NOMO-1 treated with dmso at 0.1 percent for 144 hours (cell line): Measurements from ENCODE around the gene RBM5.
"Not testable (repeated sequence)": the region's sequence is repeated elsewhere in the genome, so short reads cannot be mapped to it uniquely, and the experiment has no call there.

Source experiments
- DNase-seq: peaks from one replicate; lab custom pipeline; 2025; ENCODE audit not compliant: unreplicated experiment; lab: John Stamatoyannopoulos, UW

Gene RBM5

DNA sequence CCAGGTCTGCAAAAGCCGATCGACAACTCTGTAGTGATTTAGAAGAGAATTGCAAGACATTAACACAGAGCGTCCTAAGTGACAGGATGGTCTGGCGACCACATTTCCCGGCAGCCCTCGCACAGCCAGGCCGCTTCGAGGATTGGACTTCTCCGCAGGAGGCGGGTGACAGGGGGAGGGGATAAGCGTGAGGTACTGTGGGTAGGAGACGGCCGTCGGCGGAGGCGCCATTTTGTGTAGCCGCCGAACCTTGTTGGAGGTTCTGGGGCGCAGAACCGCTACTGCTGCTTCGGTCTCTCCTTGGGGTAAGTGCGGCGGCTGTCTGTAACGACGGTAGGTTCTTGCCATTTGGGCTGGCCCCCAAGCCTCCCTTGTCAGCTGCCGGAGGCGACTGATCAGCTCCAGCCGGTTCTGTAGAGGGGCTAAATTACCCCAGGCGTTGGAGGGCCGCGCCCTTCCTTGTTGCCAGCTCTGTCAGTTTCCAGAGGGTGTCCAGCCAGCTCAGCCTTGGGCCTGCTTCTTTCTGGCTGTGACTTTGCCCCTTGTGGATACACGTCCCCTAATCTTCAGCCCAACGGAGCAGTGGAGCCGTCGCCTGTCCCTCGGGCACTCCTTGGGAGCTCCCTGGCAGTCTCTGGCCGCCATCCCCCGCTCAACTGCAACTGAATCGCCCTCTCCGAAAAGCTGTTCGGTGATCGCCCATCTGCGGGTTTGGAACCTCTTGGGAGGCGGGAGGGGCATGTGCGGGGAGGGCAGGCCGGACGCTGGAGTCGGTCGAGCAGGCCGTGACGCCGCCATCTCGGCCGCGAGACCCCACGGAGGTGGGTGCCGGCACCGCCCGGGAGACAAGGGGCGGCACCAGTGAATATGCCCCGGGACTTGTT lies at the start of gene RBM5:
RBM5 (plus strand) TSS at position 195 of the 884 bp plus-strand sequence. CDS start 1,516 bp downstream, outside the sequence.
- peak; percentile 91 for DNase-seq

DNA sequence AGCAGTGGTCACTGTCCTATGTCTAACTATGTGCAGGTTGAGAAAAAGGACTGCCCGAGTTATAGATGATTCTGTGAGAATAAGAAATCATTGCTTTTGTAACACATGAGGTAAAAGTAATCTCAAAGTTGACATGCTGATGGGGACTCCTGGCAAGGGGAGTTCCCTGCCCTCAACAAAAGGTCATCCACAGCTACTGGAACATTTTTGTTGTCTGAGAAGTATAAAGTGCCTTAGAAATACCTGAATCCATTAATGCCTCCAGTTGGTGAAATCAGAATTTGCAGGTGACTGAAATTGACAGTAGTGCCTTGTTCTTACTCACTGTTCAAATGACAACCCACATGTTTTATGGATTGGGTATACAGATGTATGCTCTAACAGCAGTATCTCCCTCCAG lies 43.7 kb upstream of the RBM5 start:
- DNase-seq: no peak

DNA sequence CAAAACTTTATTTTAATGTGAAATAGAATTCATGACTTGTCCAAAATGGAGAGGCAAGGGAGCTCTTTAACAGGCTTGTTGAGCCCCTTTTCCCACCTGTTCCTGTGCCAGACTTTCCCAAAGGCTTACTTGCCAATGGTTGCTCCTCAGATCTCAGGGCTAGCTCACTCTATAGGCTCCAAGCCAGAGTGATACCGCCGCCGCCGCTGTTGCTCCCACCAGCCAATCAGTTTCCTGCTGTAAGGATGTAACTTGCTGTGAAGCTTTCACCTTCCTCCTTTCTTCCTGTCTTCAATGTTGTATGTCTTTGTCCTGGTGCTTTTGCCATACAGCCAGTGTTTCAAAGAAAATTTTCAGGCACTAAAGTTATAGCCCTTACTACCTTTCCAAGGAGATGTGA lies 41.3 kb upstream of the RBM5 start:
- no peak for DNase-seq

DNA sequence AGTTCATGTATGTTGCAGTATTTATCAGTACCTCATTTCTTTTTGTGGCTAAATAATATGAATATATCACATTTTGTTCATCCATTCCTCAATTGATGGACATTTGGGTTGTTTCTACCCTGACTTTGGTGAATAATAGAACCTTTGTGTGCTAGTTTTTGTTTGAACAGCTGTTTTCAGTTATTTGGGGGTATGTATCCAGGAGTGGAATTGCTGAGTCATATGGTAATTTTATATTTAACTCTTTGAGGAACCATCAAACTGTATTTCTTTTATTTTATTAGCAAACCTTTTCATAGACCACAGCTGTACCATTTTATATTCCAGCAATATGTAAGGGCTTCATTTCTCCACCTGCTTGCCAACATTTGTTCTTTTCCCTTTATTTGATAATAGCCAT lies 38.4 kb upstream of the RBM5 start:
- DNase-seq: no peak

DNA sequence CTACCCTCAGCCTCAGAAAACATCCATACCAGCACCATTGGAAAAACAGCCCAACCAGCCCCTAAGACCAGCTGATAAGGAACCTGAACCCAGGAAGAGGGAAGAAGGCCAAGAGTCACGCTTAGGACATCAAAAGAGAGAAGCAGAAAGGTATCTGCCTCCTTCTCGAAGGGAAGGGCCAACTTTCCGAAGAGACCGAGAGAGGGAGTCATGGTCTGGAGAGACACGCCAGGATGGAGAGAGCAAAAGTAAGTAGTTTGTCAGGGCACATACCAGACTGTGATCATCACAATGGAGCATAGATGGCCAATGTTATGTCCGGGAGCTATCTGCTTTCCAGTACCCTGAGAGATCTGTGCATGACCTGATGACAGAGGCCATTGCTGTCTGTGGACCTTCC lies 31.0 kb upstream of the RBM5 start:
- no peak for DNase-seq

DNA sequence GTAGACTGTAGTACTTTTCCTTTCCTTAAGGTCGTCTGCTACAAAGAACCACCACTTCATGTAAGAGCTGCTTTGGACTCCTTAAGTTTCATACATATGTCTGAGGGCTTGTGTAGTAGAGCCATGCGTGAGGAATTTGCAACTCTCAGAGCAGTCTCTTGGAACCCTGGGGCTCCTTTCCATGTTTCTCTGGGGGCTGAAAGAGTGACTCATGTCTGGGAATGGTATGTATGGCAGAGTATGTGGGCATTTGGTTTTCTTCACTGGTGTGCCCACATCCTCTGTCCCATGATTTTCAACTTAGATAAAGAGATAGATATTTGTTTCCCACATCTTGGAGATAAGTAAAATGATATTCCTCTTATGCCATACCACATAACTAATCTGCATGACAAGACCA lies 20.6 kb upstream of the RBM5 start:
- DNase-seq: no peak

DNA sequence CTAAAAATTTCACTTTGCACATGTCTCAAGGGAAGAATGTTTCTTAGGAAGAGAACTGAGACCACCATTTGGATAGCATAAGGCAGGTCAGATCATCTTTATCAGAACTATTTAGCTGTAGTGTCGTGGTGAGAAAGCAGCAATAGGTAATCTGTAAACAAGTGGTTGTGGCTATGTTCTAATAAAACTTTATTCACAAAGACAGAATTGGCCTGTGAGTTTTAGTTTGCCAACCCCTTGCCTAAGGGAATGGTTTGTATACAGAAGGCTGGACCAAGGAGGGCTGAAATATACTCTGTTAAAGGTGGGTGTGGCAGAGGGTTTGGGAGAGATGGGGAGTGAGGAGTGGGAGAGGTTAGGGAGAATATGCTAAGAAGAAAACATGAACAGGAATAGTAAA lies 10.6 kb upstream of the RBM5 start:
- no peak for DNase-seq

DNA sequence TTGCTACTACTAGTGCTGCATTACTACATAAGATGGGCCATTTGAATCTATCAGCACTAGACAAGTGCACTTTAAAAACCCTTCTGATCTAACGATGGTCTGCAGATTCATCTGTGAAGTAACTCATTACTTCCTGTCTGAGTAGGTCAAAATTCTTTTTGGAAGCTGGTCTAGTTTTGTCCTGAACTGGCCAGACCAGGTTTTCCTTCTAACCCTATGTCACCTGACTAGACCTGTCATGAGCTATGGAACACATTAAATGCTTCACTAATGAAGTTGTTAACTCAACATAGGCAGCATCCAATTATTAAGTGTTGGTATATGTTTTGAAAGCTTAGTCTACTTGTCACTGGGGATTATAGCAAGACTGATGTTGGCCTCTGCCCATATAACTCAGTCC lies 10.1 kb upstream of the RBM5 start:
- no peak for DNase-seq

DNA sequence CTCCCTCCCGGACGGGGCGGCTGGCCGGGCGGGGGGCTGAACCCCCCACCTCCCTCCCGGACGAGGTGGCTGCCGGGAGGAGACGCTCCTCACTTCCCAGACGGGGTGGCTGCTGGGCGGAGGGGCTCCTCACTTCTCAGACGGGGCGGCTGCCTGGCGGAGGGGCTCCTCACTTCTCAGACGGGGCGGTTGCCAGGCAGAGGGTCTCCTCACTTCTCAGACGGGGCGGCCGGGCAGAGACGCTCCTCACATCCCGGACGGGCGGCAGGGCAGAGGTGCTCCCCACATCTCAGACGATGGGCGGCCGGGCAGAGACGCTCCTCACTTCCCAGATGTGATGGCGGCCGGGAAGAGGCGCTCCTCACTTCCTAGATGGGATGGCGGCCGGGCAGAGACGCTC lies 3.8 kb upstream of the RBM5 start:
- DNase-seq: not testable (repeated sequence)

DNA sequence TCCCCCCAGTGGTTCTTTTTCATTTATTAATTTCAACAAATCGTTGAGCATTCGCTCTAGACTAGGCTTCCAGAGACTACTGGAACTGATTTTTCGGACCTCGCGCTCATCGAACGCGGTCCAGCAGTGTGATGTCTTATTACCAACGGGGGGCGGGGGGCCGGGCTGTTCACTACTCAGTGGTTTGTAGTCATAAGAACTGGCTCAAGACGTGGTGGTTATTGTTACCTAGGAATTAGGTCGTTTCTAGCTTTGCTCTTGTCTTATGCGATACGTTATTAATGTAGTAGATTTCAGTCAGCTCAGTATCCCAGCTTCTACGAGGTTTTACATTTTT lies 858 bp downstream of the RBM5 start:
- no peak for DNase-seq

DNA sequence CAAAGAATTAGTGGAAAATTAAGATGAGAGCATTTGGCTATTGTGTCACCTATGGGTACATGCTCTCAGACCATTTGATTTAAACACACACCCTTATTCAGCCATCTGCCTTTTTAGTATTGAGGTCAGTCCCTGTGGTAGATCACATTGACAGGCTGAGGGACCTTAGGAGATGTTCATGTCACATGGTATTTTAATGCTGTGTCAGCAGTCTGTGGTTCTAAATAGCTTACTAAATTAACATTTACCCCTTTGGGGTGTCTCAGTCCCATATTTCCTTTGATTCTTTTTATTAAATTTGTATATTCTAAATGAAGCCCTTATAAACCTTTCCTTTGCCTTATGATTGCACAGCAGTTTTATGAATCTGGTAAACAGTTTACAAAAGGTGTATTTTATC lies 2.3 kb downstream of the RBM5 start:
- no peak for DNase-seq

DNA sequence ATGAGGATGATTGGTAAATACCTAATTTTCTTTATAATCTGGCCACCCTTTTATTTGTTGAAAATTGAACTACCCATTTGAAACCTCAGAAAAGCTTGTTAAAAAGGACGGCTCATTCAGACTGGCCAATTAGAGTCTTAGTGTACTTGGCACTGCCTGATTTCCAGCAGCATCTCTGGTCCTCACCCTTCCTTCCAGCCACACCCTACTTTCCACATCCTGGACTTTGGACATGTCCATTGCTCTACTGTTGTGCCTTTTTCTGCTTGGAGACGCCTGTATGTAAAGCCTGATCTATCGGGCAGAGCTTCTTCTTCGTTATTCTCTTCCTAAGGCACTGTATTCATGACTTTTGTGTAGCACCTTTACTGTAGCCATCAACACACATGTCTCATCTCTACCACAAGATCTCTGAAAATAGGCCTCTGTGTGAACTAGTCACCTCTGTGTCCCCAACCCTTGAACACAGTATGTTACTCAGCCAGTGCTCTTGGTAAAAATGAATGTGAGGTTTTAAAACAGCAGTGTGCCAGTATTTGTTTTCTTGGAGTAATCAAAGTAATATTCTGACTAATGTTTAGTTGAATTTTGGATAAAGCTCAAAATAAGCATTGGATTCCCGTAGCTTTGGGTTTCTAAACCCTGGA lies 6.8 kb downstream of the RBM5 start:
- DNase-seq: no peak

DNA sequence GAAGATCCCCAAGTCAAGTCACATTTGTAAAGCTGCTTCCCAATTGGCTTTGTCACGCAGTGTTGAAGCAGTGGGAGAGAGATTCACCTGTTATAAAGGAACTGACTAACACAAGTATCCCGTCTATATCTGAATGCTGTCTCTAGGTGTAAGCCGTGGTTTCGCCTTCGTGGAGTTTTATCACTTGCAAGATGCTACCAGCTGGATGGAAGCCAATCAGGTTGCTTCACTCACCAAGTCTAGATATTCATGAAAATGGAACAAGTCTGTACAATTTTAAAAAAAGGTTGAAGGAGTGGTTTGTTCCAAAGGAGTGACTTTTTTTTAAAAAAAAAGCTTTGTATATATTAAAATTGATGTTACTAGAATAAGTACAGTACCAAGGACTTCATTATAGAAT lies 11.7 kb downstream of the RBM5 start:
- DNase-seq: no peak

DNA sequence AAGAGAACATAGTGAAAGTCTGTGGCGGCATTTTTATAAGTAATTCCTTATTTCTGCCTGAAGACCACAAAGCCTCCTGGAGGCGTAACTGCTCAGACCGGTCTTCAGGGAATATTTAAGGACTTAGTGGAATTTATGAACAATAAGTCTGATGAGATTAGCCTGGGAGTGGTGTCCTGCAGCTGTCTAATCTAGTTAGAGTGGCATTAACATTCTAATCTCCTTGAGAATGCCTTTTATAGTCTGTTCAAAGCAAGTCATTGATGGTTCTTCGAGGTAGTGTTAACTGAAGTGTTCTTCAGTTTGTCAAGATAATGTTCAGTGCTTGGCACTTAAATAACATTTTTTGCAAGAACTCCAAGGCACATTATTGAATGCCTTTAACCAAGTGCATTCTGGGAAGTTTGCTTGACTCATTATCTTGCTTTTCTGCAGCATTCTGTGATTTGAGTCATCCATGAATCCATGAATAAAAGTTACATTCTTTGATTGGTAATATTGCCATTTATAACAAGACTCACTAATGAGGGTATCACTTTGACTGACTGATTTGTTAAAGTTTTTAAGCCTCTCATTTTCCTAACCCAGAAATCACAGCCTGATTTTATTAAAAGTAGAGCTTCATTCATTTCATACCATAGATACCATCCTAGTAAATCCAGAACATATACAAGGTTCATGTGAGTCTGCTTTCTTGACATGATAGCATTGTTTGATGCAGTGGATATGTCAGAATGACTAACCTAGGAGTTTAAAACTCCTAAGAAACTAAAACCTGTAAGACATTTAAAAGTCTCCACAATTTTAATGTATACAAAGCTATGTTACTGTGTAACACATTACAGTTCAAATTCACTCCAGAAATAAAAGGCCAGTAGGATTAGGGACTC lies 12.5 kb downstream of the RBM5 start:
- no peak for DNase-seq

DNA sequence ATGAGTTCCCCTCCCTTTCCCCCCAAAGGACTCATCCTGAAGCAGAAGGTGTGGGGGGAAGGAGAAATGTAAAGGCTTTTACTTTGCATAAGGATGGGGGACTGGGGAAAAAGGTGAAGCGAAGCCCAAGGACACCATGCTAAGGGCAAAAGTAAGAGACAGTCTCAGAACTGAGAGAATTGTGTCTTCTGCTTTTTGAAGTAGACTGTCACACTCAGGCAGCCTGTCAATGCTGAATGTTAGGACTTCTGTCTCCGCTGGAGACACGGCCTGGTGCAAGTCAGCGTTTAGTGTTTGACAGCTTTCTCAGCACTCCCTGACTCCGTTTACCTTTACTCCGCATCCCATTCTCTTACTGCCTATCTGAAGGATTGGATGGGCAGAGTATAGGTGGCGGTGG lies 13.8 kb downstream of the RBM5 start:
- no peak for DNase-seq

DNA sequence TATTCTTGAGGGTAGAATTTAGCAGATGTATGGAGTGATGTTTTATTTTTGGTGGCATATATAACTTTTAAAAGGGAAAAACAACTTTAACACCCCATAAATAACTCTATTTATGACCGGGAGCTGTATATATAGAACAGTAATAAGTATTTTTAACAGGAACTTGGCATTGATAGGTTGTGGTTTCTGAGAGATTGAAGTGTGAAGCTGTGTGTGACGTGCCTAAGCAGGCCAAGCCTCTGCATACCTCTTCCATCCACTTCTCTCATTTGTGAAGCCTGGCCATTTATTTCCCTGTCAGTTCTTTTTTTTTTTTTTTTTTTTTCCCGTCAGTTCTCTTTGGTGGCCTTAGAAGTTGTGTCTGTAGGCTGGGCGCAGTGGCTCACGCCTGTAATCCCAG lies 23.0 kb downstream of the RBM5 start:
- no peak for DNase-seq

DNA sequence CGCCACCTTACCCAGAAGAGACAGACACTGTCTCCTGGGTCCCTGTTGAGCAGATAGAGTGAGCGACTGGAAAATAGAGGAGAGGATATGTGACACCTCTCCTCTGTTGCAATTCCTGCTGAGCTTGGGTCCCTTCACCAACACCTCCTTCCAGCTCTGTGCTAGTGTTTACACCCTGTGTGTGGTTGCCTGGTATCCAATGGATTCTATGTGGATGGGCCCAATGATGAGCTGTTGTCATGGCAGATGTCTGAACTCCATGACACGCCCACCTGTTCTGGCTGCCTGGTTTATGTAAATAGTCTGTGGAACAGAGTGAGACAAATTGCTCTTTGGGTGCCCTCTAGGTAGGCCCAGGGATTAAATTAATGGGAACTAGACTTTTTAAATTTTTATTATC lies 23.7 kb downstream of the RBM5 start:
- no peak for DNase-seq

DNA sequence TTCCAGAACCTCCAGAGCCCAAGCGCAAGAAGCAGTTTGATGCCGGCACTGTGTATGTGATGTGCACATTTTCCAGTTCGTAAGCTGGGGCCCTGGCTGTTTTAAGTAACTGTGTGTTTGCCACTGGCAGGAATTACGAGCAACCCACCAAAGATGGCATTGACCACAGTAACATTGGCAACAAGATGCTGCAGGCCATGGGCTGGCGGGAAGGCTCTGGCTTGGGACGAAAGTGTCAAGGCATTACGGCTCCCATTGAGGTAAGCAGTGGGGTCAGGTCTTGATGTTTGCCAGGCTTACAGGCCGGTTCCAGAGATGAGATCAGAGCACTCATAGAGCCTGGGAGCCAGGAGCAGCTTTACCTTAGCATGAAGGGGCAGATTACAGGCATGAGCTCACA lies 28.4 kb downstream of the RBM5 start:
- DNase-seq: no peak

DNA sequence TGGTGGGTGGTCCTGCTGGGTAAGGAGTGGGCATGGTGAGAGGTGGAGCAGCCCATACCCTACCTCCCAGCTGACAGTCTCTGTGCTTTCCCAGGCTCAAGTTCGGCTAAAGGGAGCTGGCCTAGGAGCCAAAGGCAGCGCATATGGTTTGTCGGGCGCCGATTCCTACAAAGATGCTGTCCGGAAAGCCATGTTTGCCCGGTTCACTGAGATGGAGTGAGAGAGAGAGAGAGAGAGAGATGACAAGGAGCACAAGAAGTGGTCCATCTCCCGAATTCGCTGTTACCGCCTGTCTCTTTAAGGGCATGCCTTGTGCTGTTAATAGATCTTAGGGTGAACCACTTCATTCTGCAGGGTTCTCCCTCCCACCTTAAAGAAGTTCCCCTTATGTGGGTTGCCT lies 29.5 kb downstream of the RBM5 start:
- no peak for DNase-seq

DNA sequence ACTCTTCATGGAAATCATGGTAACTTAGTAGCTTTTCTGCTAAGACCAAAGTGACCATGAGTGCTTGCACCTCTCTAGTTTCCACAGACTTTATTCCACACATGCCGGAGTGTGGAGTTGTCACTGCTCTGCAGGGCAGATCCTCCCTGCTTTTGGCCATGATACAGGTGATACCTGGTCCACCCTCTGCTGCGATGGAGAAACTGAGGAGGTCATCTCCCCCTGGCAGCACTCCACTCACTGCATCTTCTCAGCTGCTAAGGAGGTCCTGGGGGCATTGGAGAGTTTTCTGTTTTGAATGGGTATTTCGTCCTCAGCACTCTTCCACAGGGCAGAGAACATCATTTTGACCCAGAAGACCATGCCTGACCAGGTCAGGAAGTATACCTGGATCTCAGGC lies 31.1 kb downstream of the RBM5 start:
- no peak for DNase-seq

DNA sequence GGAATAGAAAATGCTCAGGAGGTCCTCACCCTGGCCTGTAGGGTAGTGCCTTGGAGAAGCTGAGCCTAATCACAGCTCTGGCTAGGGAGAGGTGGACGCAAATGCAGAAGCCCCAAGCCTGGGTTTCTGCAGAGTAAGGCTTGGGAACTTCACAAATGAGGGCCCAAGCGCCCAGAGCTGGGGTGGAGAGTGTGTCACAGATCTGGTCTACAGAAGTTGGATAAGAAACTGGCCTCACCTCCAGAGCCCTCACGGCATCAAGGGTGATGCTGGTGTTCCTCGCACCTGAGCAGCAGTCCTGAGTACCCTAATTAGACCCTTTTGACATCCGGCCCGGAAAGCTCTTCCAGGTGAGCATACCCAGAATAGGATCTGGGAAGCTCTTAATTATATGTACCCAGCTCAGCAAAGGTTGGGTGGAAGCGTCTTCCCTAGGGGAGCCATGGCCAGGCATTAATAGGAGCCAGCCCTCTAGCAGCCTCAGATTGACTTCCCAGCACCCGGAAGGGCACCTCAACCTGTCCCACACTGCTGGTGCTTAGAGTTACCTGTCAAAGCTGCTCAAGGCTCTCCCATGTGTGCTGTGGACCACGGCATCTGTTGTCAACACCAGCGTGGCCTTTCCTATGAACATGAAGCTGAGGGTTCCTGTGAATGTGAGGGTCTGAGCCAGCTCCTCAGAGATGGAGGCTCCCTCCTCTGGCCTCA lies 31.8 kb downstream of the RBM5 start:
- no peak for DNase-seq
